PC-3 (cell line): ENCODE data around the gene TERB1. TPM values are rescaled to one million over a fixed set of nuclear protein-coding genes. Genes with fewer than 3 reads are reported as not detected.

Experiments used
- ATAC-seq: fragments of 200-7000 bp; cut with Tn5 transposase; 2 replicates; pipeline ENCODE4 v1.9.1; 2020; ENCODE audit warnings: mild to moderate bottlenecking, moderate library complexity
- BruUV-seq: library from RNA; stranded (reverse); fragments of 400-500 nt; replicated peaks from 2 replicates; lab custom pipeline; 2021; lab: Mats Ljungman, UMichigan
- CTCF ChIA-PET: fragments of 300-600 bp; sonication (Branson Sonifier 250); formaldehyde crosslinking; loops from one replicate; lab custom pipeline; 2022; ENCODE audit warnings: antibody characterized with exemption; lab: Charles Lee
- POLR2A ChIA-PET: fragments of 300-600 bp; sonication (Branson Sonifier 250); formaldehyde crosslinking; loops from one replicate; lab custom pipeline; 2022; ENCODE audit warnings: antibody characterized with exemption; ENCODE audit not compliant: unreplicated experiment; lab: Charles Lee
- DNase-seq: peaks from one replicate; pipeline ENCODE4 v3.0.0-alpha.2; 2015
- H2AFZ ChIP-seq: fragments of 300-600 bp; sonication (generic); 2 replicates; pipeline ENCODE4 v1.6.0; 2016; ENCODE audit warnings: antibody characterized with exemption, low read length
- H3F3A ChIP-seq: fragments of 300-600 bp; sonication (generic); one replicate; pipeline ENCODE4 v1.6.0; 2017; ENCODE audit warnings: antibody characterized with exemption, low read length, control low read depth, mild to moderate bottlenecking; ENCODE audit not compliant: unreplicated experiment
- H3K27ac ChIP-seq: fragments of 300-600 bp; sonication (generic); 2 replicates; pipeline ENCODE4 v1.5.1; 2016; ENCODE audit warnings: mild to moderate bottlenecking, low read length
- H3K27me3 ChIP-seq: fragments of 300-600 bp; sonication (generic); 2 replicates; pipeline ENCODE4 v1.6.1; 2016; ENCODE audit warnings: low read length, mixed read lengths
- H3K36me3 ChIP-seq: fragments of 300-600 bp; sonication (generic); 2 replicates; pipeline ENCODE4 v1.6.1; 2016; ENCODE audit warnings: low read depth, mixed run types, low read length, mixed read lengths
- H3K4me1 ChIP-seq: fragments of 300-600 bp; sonication (generic); 2 replicates; pipeline ENCODE4 v1.5.1; 2016; ENCODE audit warnings: low read length; ENCODE audit not compliant: insufficient read depth
- H3K4me2 ChIP-seq: fragments of 300-600 bp; sonication (generic); 2 replicates; pipeline ENCODE4 v1.6.0; 2016; ENCODE audit warnings: low read length
- H3K4me3 ChIP-seq: fragments of 300-600 bp; sonication (generic); 2 replicates; pipeline ENCODE4 v1.5.1; 2016; ENCODE audit warnings: mild to moderate bottlenecking, low read length, mixed read lengths
- H3K79me2 ChIP-seq: fragments of 300-600 bp; sonication (generic); 2 replicates; pipeline ENCODE4 v1.6.1; 2017; ENCODE audit warnings: low read length, mixed read lengths
- H3K9ac ChIP-seq: fragments of 300-600 bp; sonication (generic); 2 replicates; pipeline ENCODE4 v1.6.0; 2016; ENCODE audit warnings: mild to moderate bottlenecking, low read length
- H3K9me2 ChIP-seq: fragments of 300-600 bp; sonication (generic); replicated peaks from 2 replicates; pipeline ENCODE4 v1.6.1; 2016; ENCODE audit warnings: mixed run types, low read length, mixed read lengths
- H3K9me3 ChIP-seq: fragments of 300-600 bp; sonication (generic); 2 replicates; pipeline ENCODE4 v1.6.1; 2016; ENCODE audit warnings: low read length, mixed read lengths
- H4K20me1 ChIP-seq: fragments of 300-600 bp; sonication (generic); 2 replicates; pipeline ENCODE4 v1.6.1; 2016; ENCODE audit warnings: low read length, mixed read lengths
- EZH2 ChIP-seq: fragments of 300-600 bp; sonication (generic); IDR thresholded peaks from one replicate; pipeline ENCODE4 v1.6.1; 2017; ENCODE audit warnings: antibody characterized with exemption, mild to moderate bottlenecking, low read length; ENCODE audit not compliant: unreplicated experiment
- EZH2phosphoT487 ChIP-seq: fragments of 300-600 bp; sonication (generic); IDR thresholded peaks from 2 replicates; pipeline ENCODE4 v1.6.1; 2018; ENCODE audit warnings: mild to moderate bottlenecking, antibody characterized with exemption, low read length, borderline replicate concordance
- intact Hi-C: fragments of 100-400 bp; cut with micrococcal nuclease; formaldehyde crosslinking; loops from 2 replicates; pipeline ENCODE4 v1.9.0; 2023
- total RNA-seq: library from RNA; depleted of rRNA; stranded (reverse); fragments of >200 nt; gene quantifications from 2 replicates; pipeline ENCODE4 v1.2.3, GENCODE V29; 2014
- TF ChIP-seq, protein P1 (sequence below): fragments of 300-600 bp; sonication (generic); conservative IDR thresholded peaks from 2 replicates; pipeline ENCODE4 v1.5.1; 2017; ENCODE audit warnings: antibody characterized with exemption, low read depth, mild to moderate bottlenecking, low read length

The TERB1 gene
- total RNA-seq, 1 experiment from 2014 or later = not detected

DNA sequence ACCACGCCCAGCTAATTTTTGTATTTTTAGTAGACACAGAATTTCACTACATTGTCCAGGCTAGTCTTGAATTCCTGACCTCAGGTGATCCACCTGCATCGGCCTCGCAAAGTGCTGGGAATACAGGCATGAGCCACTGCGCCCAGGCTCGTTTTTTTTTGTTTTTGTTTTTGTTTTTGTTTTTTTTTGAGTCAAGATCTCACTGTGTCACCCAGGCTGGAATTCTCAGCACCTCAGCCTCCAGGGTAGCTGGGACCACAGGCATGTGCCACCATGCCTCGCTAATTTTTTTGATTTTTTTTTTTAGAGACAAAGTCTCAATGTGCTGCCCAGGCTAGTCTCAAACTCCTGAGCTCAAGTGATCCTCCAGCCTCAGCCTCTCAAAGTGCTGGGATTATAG, 87.3 kb downstream of the TERB1 start:
- no peak for ATAC-seq

DNA sequence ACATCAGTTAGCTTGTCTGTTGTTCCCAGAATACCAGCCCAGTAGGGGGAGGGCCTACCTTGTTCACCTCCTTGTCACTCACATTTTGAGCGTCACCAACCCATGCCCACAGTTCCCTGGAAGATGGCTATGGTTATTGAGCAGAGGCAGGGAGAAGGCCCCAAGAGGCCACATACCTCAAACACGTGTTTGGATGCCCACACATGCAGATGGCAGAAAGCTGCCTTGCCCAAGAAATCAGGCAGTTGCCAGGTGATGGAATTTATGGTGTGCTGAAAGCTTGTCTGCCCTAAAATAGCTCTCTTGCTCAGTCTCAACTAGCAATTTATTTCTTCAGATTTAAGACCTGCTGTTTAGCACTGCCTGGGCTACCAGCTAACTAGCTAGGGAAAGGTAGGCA, 88.3 kb downstream of the TERB1 start:
- Histone ChIP-seq H3K4me1 (no peaks in the 10 kb centered on the region), H3K9me3 (no peaks in the 10 kb centered on the region), H3K4me3 (no peak overlapping the region), H3K9ac (no peak overlapping the region), H3K36me3 (no peaks in the 10 kb centered on the region), H3K4me2 (no peak overlapping the region), H3F3A (no peaks in the 10 kb centered on the region), H3K79me2 (no peaks in the 10 kb centered on the region), H3K27ac (no peak overlapping the region), H3K9me2 (no peaks in the 10 kb centered on the region), H4K20me1 (no peaks in the 10 kb centered on the region; the same call in 1 of the 2 replicates), H2AFZ (no peak overlapping the region), H3K27me3 (no peaks in the 10 kb centered on the region)
- BruUV-seq = no TSS peak
- ChIA-PET POLR2A (no interaction called here), CTCF (interaction anchor here (0.6 to 0.7 kb wide), 3 partner anchors 15 to 155 kb away, joined by 3 to 4 read pairs (median 3); no protein-coding TSS in a partner anchor)
- DNase-seq = no peak
- no peak for ATAC-seq
- TF ChIP-seq EZH2 (no peak), EZH2phosphoT487 (no peak)
- TF ChIP-seq, protein P1, sequence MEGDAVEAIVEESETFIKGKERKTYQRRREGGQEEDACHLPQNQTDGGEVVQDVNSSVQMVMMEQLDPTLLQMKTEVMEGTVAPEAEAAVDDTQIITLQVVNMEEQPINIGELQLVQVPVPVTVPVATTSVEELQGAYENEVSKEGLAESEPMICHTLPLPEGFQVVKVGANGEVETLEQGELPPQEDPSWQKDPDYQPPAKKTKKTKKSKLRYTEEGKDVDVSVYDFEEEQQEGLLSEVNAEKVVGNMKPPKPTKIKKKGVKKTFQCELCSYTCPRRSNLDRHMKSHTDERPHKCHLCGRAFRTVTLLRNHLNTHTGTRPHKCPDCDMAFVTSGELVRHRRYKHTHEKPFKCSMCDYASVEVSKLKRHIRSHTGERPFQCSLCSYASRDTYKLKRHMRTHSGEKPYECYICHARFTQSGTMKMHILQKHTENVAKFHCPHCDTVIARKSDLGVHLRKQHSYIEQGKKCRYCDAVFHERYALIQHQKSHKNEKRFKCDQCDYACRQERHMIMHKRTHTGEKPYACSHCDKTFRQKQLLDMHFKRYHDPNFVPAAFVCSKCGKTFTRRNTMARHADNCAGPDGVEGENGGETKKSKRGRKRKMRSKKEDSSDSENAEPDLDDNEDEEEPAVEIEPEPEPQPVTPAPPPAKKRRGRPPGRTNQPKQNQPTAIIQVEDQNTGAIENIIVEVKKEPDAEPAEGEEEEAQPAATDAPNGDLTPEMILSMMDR = no peak
- intact Hi-C loops = no loop called here

More for the DNA sequence above, 87.3 kb downstream of the TERB1 start:
- Histone ChIP-seq H3K27ac (no peak overlapping the region), H3K36me3 (no peaks in the 10 kb centered on the region), H3K9ac (no peak overlapping the region), H3K27me3 (no peaks in the 10 kb centered on the region), H2AFZ (no peak overlapping the region), H4K20me1 (no peaks in the 10 kb centered on the region; the same call in 1 of the 2 replicates), H3K9me3 (no peaks in the 10 kb centered on the region), H3K4me3 (no peak overlapping the region), H3K79me2 (no peaks in the 10 kb centered on the region), H3K9me2 (no peaks in the 10 kb centered on the region), H3F3A (no peaks in the 10 kb centered on the region), H3K4me2 (no peak overlapping the region), H3K4me1 (no peaks in the 10 kb centered on the region)
- CTCF ChIA-PET = interaction anchor here (0.6 kb wide), 1 partner anchor 161 kb away, joined by 3 read pairs; the partner anchor contains the start of gene CKLF
- BruUV-seq = no TSS peak
- no peak for DNase-seq
- POLR2A ChIA-PET = no interaction called here
- no peak for TF ChIP-seq EZH2phosphoT487
- no peak for TF ChIP-seq EZH2
- TF ChIP-seq, protein P1 = no peak
- intact Hi-C loops = no loop called here

DNA sequence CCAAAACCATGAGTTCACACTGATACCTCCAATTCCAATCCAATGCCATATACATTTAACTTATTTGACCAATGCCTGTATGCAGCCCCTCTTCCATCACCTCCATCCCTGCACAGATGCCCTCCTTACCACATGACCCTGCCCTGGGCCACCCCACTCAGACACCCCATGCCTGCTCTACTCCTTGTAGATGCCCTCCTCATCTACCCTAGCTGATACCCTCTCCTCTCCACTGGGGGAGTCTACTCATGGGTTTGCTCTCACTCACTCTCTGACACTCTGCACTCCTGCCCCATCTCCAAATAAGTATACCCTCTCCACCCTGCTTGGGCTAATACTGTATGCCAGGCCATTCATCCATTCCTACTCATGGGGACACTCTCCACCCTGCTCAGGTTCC, 88.9 kb downstream of the TERB1 start:
- H3K79me2 ChIP-seq = no peaks in the 10 kb centered on the region
- POLR2A ChIA-PET = no interaction called here
- H3K4me3 ChIP-seq = no peak overlapping the region
- no peaks in the 10 kb centered on the region for H3K9me3 ChIP-seq
- CTCF ChIA-PET = interaction anchor here (0.6 to 0.7 kb wide), 2 partner anchors 15 to 155 kb away, joined by 3 to 4 read pairs; no protein-coding TSS in a partner anchor
- no peak for DNase-seq
- H3K4me2 ChIP-seq = no peak overlapping the region
- no peak for ATAC-seq
- H4K20me1 ChIP-seq = no peaks in the 10 kb centered on the region; the same call in 1 of the 2 replicates
- no peak overlapping the region for H3K9ac ChIP-seq
- no peak overlapping the region for H3K27ac ChIP-seq
- H2AFZ ChIP-seq = no peak overlapping the region
- no peaks in the 10 kb centered on the region for H3K4me1 ChIP-seq
- TF ChIP-seq, protein P1 = no peak
- TF ChIP-seq EZH2 = no peak
- no peak for TF ChIP-seq EZH2phosphoT487
- no peaks in the 10 kb centered on the region for H3K9me2 ChIP-seq
- H3K36me3 ChIP-seq = no peaks in the 10 kb centered on the region
- H3K27me3 ChIP-seq = no peaks in the 10 kb centered on the region
- BruUV-seq = no TSS peak
- H3F3A ChIP-seq = no peaks in the 10 kb centered on the region
- intact Hi-C loops = no loop called here
